ENCODE results near the gene TMEM37.

Gene TMEM37

GRCh38 chr2:119427756-119428155 lies 3.9 kb upstream of the TMEM37 start:
- Histone ChIP-seq H3K27me3 (ENCODE audit: insufficient read depth, low read length, poor library complexity) (peaks cover 28% of the 10 kb centered on the region), H3K9ac (ENCODE audit: low read depth, low read length) (no peak overlapping the region), H3K27ac (ENCODE audit: low read length) (no peak overlapping the region), H3K4me3 (ENCODE audit: low read depth in 1 of 2, low read length in 2 of 2) (no peak overlapping the region), H4K20me1 (ENCODE audit: insufficient read depth, low read length) (no peaks in the 10 kb centered on the region), H3K36me3 (ENCODE audit: insufficient read depth, low read length) (no peaks in the 10 kb centered on the region), H3K9me3 (ENCODE audit: insufficient read depth, low read length, severe bottlenecking) (no peaks in the 10 kb centered on the region), H3K4me2 (ENCODE audit: insufficient read depth, low read length) (no peak overlapping the region), H3K4me1 (ENCODE audit: insufficient read depth, low read length) (no peaks in the 10 kb centered on the region), H2AFZ (ENCODE audit: low read depth, low read length) (no peak overlapping the region), H3K79me2 (ENCODE audit: insufficient read depth, low read length) (no peaks in the 10 kb centered on the region)
- ATAC-seq (ENCODE audit: insufficient read depth, low read depth): no peak
- TF ChIP-seq CTCF (IDR thresholded peaks at IDR 0.05; ENCODE audit: borderline replicate concordance, extremely low read depth, low read length, poor library complexity, severe bottlenecking) (no peak), EZH2 (IDR thresholded peaks at IDR 0.05; ENCODE audit: borderline replicate concordance, low read depth, low read length, severe bottlenecking) (no peak)
- DNase-seq: no peak

GRCh38 chr2:119428488-119429224 lies 3.0 kb upstream of the TMEM37 start:
- Histone ChIP-seq H4K20me1 (ENCODE audit: insufficient read depth, low read length) (no peaks in the 10 kb centered on the region), H3K9ac (ENCODE audit: low read depth, low read length) (no peak overlapping the region), H3K4me2 (ENCODE audit: insufficient read depth, low read length) (no peak overlapping the region), H3K27me3 (ENCODE audit: insufficient read depth, low read length, poor library complexity) (peaks cover 27% of the 10 kb centered on the region), H2AFZ (ENCODE audit: low read depth, low read length) (no peak overlapping the region), H3K27ac (ENCODE audit: low read length) (no peak overlapping the region), H3K4me1 (ENCODE audit: insufficient read depth, low read length) (no peaks in the 10 kb centered on the region), H3K4me3 (ENCODE audit: low read depth in 1 of 2, low read length in 2 of 2) (no peak overlapping the region), H3K9me3 (ENCODE audit: insufficient read depth, low read length, severe bottlenecking) (no peaks in the 10 kb centered on the region), H3K79me2 (ENCODE audit: insufficient read depth, low read length) (no peaks in the 10 kb centered on the region), H3K36me3 (ENCODE audit: insufficient read depth, low read length) (no peaks in the 10 kb centered on the region)
- no peak for TF ChIP-seq EZH2 (IDR thresholded peaks at IDR 0.05; ENCODE audit: borderline replicate concordance, low read depth, low read length, severe bottlenecking)
- TF ChIP-seq CTCF (IDR thresholded peaks at IDR 0.05; ENCODE audit: borderline replicate concordance, extremely low read depth, low read length, poor library complexity, severe bottlenecking): no peak
- ATAC-seq (ENCODE audit: insufficient read depth, low read depth) (no peak), DNase-seq (no peak)

- no peak for ATAC-seq (ENCODE audit: insufficient read depth, low read depth)
- DNase-seq: no peak
Measured at GRCh38 chr2:119429225-119429981, 2.3 kb upstream of the TMEM37 start.

More at GRCh38 chr2:119429225-119429981, 2.3 kb upstream of the TMEM37 start:
- no peak for TF ChIP-seq EZH2 (IDR thresholded peaks at IDR 0.05; ENCODE audit: borderline replicate concordance, low read depth, low read length, severe bottlenecking)
- TF ChIP-seq CTCF (IDR thresholded peaks at IDR 0.05; ENCODE audit: borderline replicate concordance, extremely low read depth, low read length, poor library complexity, severe bottlenecking): no peak
- Histone ChIP-seq H3K9me3 (ENCODE audit: insufficient read depth, low read length, severe bottlenecking) (no peaks in the 10 kb centered on the region), H3K4me2 (ENCODE audit: insufficient read depth, low read length) (no peak overlapping the region), H3K27ac (ENCODE audit: low read length) (no peak overlapping the region), H3K4me1 (ENCODE audit: insufficient read depth, low read length) (no peaks in the 10 kb centered on the region), H3K9ac (ENCODE audit: low read depth, low read length) (no peak overlapping the region), H3K36me3 (ENCODE audit: insufficient read depth, low read length) (no peaks in the 10 kb centered on the region), H2AFZ (ENCODE audit: low read depth, low read length) (no peak overlapping the region), H4K20me1 (ENCODE audit: insufficient read depth, low read length) (no peaks in the 10 kb centered on the region), H3K79me2 (ENCODE audit: insufficient read depth, low read length) (no peaks in the 10 kb centered on the region), H3K27me3 (ENCODE audit: insufficient read depth, low read length, poor library complexity) (peaks cover 25% of the 10 kb centered on the region), H3K4me3 (ENCODE audit: low read depth in 1 of 2, low read length in 2 of 2) (no peak overlapping the region)

Data from DND-41 (cell line).